Vagina (tissue), 2 donors: ENCODE data around the gene PMAIP1. TPM values are rescaled to one million over a fixed set of nuclear protein-coding genes. Genes with fewer than 3 reads are reported as not detected.
"Not testable (repeated sequence)": the region's sequence is repeated elsewhere in the genome, so short reads cannot be mapped to it uniquely, and the experiment has no call there.

Source experiments
- DNase-seq, 2 donors: peaks; one replicate each; pipeline ENCODE4 v3.0.0-alpha.2; 2017; ENCODE audit errors: extremely low spot score in 2 of 2
- H3K27ac ChIP-seq: fragments of 200-600 bp; sonication (generic); one replicate; pipeline ENCODE4 v1.5.1; 2019
- H3K27me3 ChIP-seq: fragments of 200-600 bp; sonication (generic); one replicate; pipeline ENCODE4 v1.5.1; 2019
- H3K36me3 ChIP-seq, 2 donors: fragments of 200-600 bp; sonication (generic); one replicate each; pipeline ENCODE4 v1.5.1; 2017 to 2019
- H3K4me1 ChIP-seq: fragments of 200-600 bp; sonication (generic); one replicate; pipeline ENCODE4 v1.5.1; 2019
- H3K4me3 ChIP-seq, 2 donors: fragments of 200-600 bp; sonication (generic); 1 replicate in 1 of 2; 2 replicates in 1 of 2; pipeline ENCODE4 v1.5.1; 2016 to 2019
- H3K9me3 ChIP-seq: fragments of 200-600 bp; sonication (generic); one replicate; pipeline ENCODE4 v1.5.1; 2019
- POLR2A ChIP-seq, 2 donors: fragments of 450-650 bp; IDR thresholded peaks; one replicate each; pipeline ENCODE4 v1.6.1; 2017; ENCODE audit warnings: antibody characterized with exemption in 2 of 2, mild to moderate bottlenecking in 2 of 2, moderate library complexity in 2 of 2
- POLR2AphosphoS5 ChIP-seq, 2 donors: sonication (generic); formaldehyde crosslinking; IDR thresholded peaks; one replicate each; pipeline ENCODE4 v1.9.0; 2017; ENCODE audit warnings: antibody characterized with exemption in 2 of 2, mild to moderate bottlenecking in 2 of 2, low read depth in 1 of 2; ENCODE audit not compliant: insufficient read depth in 1 of 2
- intact Hi-C: fragments of 100-400 bp; cut with DNase I; formaldehyde crosslinking; loops from one replicate; pipeline ENCODE4 v1.15.1; 2023
- total RNA-seq: library from RNA; depleted of rRNA; stranded (reverse); fragments of >200 nt; gene quantifications from one replicate; pipeline ENCODE4 v1.2.3, GENCODE V29; 2016
- TF ChIP-seq, protein P1 (sequence below), 3 experiments: fragments of 450-650 bp in 2 of 3; fragments of 200-600 bp in 1 of 3; sonication (generic) in 1 of 3; IDR thresholded peaks; one replicate each; pipeline ENCODE4 v1.5.1; 2017 to 2019; ENCODE audit warnings: antibody characterized with exemption in 3 of 3, mild to moderate bottlenecking in 2 of 3, moderate library complexity in 2 of 3

Gene PMAIP1
- total RNA-seq, result 7.4 TPM

DNA sequence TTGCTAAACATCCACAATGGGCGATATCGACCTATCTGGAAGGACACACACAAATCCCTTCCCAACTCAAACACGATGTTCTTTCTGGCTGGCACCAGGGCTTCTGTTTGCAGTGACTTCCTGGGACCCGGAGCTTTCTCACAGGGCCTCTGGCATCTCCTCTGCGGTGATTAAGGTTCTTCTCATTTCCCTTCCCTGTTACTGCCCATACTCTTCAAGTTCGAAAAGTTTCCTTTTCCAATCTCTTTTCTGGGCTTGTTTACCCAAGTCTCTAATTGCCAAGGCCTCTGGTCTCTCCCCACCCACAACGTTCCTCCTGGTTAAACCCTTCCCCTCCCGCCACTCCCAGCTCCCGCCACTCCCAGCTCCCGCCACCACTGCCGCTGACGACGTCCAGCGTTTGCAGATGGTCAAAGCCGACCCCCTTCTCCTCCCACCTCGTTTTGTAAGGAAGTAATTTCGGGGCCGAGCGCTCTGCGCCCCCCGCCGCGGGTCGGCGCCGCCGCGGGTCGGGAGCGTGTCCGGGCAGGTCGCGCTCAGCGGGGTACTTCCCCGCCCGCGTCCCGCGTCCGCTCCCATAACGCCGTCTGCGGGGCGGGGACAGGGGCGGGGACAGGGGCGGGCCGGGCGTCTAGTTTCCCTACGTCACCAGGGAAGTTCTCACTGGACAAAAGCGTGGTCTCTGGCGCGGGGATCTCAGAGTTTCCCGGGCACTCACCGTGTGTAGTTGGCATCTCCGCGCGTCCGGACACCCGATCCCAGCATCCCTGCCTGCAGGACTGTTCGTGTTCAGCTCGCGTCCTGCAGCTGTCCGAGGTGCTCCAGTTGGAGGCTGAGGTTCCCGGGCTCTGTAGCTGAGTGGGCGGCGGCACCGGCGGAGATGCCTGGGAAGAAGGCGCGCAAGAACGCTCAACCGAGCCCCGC is at the start of gene PMAIP1:
Gene PMAIP1 (plus strand): TSS at position 699 of the 924 bp plus-strand sequence. CDS start 182 bp downstream, at position 881.
- Histone ChIP-seq H3K4me3 (peak within 1 kb of the TSS; percentile 64 to 82), H3K27ac (peak within 1 kb of the TSS; percentile 87), H3K27me3 (peaks cover 5% of the 10 kb centered on the region), H3K4me1 (peaks cover 17% of the 10 kb centered on the region), H3K9me3 (no peaks in the 10 kb centered on the region), H3K36me3 (no peaks in the 10 kb centered on the region)
- intact Hi-C loops, result no loop called here
- TF ChIP-seq, protein P1, sequence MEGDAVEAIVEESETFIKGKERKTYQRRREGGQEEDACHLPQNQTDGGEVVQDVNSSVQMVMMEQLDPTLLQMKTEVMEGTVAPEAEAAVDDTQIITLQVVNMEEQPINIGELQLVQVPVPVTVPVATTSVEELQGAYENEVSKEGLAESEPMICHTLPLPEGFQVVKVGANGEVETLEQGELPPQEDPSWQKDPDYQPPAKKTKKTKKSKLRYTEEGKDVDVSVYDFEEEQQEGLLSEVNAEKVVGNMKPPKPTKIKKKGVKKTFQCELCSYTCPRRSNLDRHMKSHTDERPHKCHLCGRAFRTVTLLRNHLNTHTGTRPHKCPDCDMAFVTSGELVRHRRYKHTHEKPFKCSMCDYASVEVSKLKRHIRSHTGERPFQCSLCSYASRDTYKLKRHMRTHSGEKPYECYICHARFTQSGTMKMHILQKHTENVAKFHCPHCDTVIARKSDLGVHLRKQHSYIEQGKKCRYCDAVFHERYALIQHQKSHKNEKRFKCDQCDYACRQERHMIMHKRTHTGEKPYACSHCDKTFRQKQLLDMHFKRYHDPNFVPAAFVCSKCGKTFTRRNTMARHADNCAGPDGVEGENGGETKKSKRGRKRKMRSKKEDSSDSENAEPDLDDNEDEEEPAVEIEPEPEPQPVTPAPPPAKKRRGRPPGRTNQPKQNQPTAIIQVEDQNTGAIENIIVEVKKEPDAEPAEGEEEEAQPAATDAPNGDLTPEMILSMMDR (IDR thresholded peaks at IDR 0.05), result no peak
- TF ChIP-seq POLR2AphosphoS5 (IDR thresholded peaks at IDR 0.05; ENCODE audit: insufficient read depth in 1 of 2, low read depth in 1 of 2) (peak in 1 of 2 donors; percentile 86), POLR2A (IDR thresholded peaks at IDR 0.05) (peak in 1 of 2 donors; percentile 72)
- DNase-seq, result peak in 1 of 2 donors; percentile 95

DNA sequence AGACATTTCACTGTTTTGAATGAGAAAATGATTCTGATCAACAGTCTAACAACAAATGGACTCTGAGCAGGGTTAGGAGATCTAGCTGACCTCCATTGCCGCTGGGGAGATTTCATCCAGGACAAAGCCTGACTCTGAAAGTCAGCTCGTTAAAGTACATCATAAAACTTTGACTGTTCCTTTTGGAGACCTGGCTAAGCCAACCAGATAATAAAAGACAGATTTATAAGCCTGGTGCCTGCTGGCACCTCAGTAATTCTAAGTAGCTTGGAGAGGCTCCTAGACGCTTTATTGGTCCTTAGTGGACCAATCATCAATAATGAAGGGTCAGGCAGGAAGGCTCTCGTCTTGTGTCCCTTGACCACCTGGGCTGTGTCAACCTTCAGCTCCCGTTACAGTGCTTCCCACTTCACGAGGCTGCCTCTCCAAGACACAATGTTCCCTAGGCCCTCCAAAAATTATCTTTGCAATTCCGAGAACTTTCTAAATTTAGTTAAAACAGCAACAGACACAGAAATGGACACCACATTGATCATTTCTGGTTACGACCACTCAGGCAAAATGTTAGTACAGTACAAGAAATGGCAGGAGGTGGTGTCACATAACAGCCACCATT is 47.9 kb upstream of the PMAIP1 start:
- Histone ChIP-seq H3K36me3 (no peaks in the 10 kb centered on the region), H3K9me3 (no peaks in the 10 kb centered on the region), H3K4me1 (peaks cover 5% of the 10 kb centered on the region), H3K27ac (no peak overlapping the region), H3K4me3 (no peak overlapping the region), H3K27me3 (no peaks in the 10 kb centered on the region)
- TF ChIP-seq, protein P1 (IDR thresholded peaks at IDR 0.05), result no peak
- TF ChIP-seq POLR2AphosphoS5 (IDR thresholded peaks at IDR 0.05; ENCODE audit: insufficient read depth in 1 of 2, low read depth in 1 of 2), result no peak
- TF ChIP-seq POLR2A (IDR thresholded peaks at IDR 0.05), result no peak
- no peak for DNase-seq
- intact Hi-C loops, result no loop called here

DNA sequence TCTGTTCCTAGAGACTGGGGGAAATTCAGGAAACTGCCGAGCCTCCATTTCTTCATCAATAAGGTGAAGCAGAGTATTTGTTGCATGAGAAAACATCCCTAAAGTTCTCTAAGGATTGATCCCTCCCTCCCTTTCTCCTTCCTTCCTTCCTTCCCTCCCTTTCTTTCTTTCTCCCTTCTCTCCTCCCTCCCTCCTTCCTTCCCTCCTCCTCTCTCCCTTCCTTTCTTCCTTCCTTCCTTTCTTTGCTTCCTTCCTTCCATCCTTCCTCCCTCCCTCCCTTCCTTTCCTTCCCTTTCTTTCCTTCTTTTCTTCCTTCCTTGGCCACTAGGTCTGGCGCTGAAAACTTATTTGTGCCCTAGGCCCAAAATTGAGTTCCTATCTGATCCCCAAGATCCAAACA is 47.2 kb upstream of the PMAIP1 start:
- intact Hi-C loops, result no loop called here
- Histone ChIP-seq H3K9me3 (no peaks in the 10 kb centered on the region), H3K4me1 (no peaks in the 10 kb centered on the region), H3K36me3 (no peaks in the 10 kb centered on the region), H3K27me3 (no peaks in the 10 kb centered on the region), H3K4me3 (no peak overlapping the region), H3K27ac (no peak overlapping the region)
- no peak for DNase-seq
- TF ChIP-seq POLR2A (IDR thresholded peaks at IDR 0.05) (no peak), POLR2AphosphoS5 (IDR thresholded peaks at IDR 0.05; ENCODE audit: insufficient read depth in 1 of 2, low read depth in 1 of 2) (no peak)
- TF ChIP-seq, protein P1 (IDR thresholded peaks at IDR 0.05), result no peak

DNA sequence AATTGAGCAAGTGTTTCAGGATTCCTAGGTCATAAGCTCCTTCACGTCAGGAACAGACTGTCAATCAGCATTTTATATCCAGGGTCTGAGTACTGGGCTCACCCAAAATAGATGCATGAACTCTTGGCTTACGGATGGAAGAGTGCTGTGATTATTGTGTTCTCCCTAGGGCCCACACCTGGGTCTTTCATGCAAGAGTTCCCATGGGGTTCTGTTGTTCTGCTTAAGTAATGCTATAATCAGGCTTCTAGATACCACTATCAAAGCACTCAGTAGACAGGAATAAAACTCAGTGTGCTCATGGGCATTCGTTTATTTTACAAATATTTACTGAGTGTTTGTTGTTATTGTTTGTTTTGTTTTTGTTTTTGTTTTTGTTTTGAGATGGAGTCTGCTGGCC is 46.4 kb upstream of the PMAIP1 start:
- DNase-seq, result no peak
- Histone ChIP-seq H3K27me3 (no peaks in the 10 kb centered on the region), H3K4me3 (no peak overlapping the region), H3K36me3 (no peaks in the 10 kb centered on the region), H3K9me3 (no peaks in the 10 kb centered on the region), H3K27ac (no peak overlapping the region), H3K4me1 (no peaks in the 10 kb centered on the region)
- intact Hi-C loops, result no loop called here
- TF ChIP-seq, protein P1 (IDR thresholded peaks at IDR 0.05), result no peak
- TF ChIP-seq POLR2AphosphoS5 (IDR thresholded peaks at IDR 0.05; ENCODE audit: insufficient read depth in 1 of 2, low read depth in 1 of 2) (no peak), POLR2A (IDR thresholded peaks at IDR 0.05) (no peak)

DNA sequence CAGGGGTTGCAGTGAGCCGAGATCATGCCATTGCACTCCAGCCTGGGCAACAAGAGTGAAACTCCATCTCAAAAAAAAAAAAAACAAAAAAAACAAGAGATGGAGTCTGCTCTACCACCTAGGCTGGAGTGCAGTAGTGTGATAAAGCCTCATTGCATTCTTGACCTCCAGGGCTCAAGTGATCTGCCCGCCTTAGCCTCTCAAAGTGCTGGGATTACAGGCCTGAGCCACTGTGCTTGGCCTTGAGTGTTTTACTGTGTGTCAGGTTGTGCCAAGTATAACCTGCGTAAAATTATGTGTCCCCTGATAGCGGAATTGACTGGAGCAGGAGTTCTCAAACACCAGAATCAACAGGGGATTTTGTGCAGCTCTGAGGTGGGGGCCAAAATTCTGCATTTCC is 45.8 kb upstream of the PMAIP1 start:
- intact Hi-C loops, H3K27me3 ChIP-seq, H3K4me3 ChIP-seq, H3K4me1 ChIP-seq, H3K36me3 ChIP-seq, DNase-seq, H3K9me3 ChIP-seq, H3K27ac ChIP-seq: not testable (repeated sequence)
